ENCODE data around the gene WDR43. TPM values are rescaled to one million over a fixed set of nuclear protein-coding genes. Genes with fewer than 3 reads are reported as not detected.

The WDR43 gene
- total RNA-seq, 1 experiment from 2014 or later = 86.5 TPM

DNA sequence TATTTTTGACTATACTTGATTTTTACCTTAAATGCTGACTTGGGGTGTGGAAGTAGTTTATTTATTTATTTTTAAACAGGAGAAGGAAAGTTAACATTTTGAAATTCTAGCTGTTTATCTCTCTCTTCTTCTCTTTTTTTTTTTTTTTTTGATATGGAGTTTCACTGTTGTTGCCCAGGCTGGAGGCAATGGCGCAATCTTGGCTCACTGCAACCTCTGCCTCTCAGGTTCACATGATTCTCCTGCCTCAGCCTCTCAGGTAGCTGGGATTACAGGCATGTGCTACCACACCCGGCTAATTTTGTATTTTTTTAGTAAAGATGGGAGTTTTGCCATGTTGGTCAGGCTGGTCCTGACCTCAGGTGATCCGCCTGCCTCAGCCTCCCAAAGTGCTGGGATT, 11.1 kb downstream of the WDR43 start:
- in situ Hi-C loops (cut with HindIII; ENCODE audit: low pct_unique_long_range_greater_than_20kb, low sequenced_read_pairs) = no loop called here
- Histone ChIP-seq H3K27ac (ENCODE audit: low read length) (no peak overlapping the region), H3K9me3 (ENCODE audit: control insufficient read depth, insufficient read depth, low read depth, low read length) (no peaks in the 10 kb centered on the region), H3K36me3 (ENCODE audit: control insufficient read depth, insufficient read depth, low read length) (peaks cover 50% of the 10 kb centered on the region), H3K4me1 (ENCODE audit: control insufficient read depth, insufficient read depth, low read length) (peaks cover 2% of the 10 kb centered on the region; the same call in 1 of the 2 replicates), H3K4me3 (ENCODE audit: low read depth in 2 of 2, low read length in 2 of 2) (no peak overlapping the region), H3K27me3 (ENCODE audit: control insufficient read depth, insufficient read depth, low read length) (no peaks in the 10 kb centered on the region)
- BruUV-seq (replicated peaks) = no TSS peak
- no peak for ATAC-seq
- DNase-seq (ENCODE audit: low read depth, low spot score) = no peak
- ChIA-PET POLR2A (interaction anchor here (0.7 kb wide), 1 partner anchor 35 kb away, joined by 4 read pairs; no protein-coding TSS in a partner anchor), CTCF (no interaction called here)
- intact Hi-C loops (cut with micrococcal nuclease; ENCODE audit: unreplicated experiment) = no loop called here
- TF ChIP-seq REST (IDR thresholded peaks at IDR 0.05; ENCODE audit: insufficient read depth in 1 of 2, low read depth in 2 of 2, low read length in 1 of 2) (no peak), POLR2AphosphoS5 (IDR thresholded peaks at IDR 0.05; ENCODE audit: low read depth, low read length) (no peak), TCF7L2 (IDR thresholded peaks at IDR 0.05; ENCODE audit: low read depth, low read length) (no peak)

- no peak overlapping the region for H3K27ac ChIP-seq (ENCODE audit: low read length)
- ATAC-seq (no peak), DNase-seq (ENCODE audit: low read depth, low spot score) (no peak)
- BruUV-seq (replicated peaks) = TSS peak; percentile 1
- POLR2A ChIA-PET = no interaction called here
- in situ Hi-C loops (cut with HindIII; ENCODE audit: low pct_unique_long_range_greater_than_20kb, low sequenced_read_pairs) = no loop called here
- CTCF ChIA-PET = no interaction called here
- H3K36me3 ChIP-seq (ENCODE audit: control insufficient read depth, insufficient read depth, low read length) = peaks cover 50% of the 10 kb centered on the region
- no peak for TF ChIP-seq REST (IDR thresholded peaks at IDR 0.05; ENCODE audit: insufficient read depth in 1 of 2, low read depth in 2 of 2, low read length in 1 of 2)
- no peak for TF ChIP-seq POLR2AphosphoS5 (IDR thresholded peaks at IDR 0.05; ENCODE audit: low read depth, low read length)
- TF ChIP-seq CTCF (IDR thresholded peaks at IDR 0.05) = no peak
- TF ChIP-seq SIN3A (IDR thresholded peaks at IDR 0.05; ENCODE audit: borderline replicate concordance, insufficient read depth, low read depth, low read length) = no peak
- no peak for TF ChIP-seq TCF7L2 (IDR thresholded peaks at IDR 0.05; ENCODE audit: low read depth, low read length)
- no peak overlapping the region for H3K4me3 ChIP-seq (ENCODE audit: low read depth in 2 of 2, low read length in 2 of 2)
- no peaks in the 10 kb centered on the region for H3K27me3 ChIP-seq (ENCODE audit: control insufficient read depth, insufficient read depth, low read length)
- intact Hi-C loops (cut with micrococcal nuclease; ENCODE audit: unreplicated experiment) = no loop called here
- H3K4me1 ChIP-seq (ENCODE audit: control insufficient read depth, insufficient read depth, low read length) = peaks cover 2% of the 10 kb centered on the region; the same call in 1 of the 2 replicates
- no peaks in the 10 kb centered on the region for H3K9me3 ChIP-seq (ENCODE audit: control insufficient read depth, insufficient read depth, low read depth, low read length)
Observed at GRCh38 chr2:28906376-28906775, 11.9 kb downstream of the WDR43 start.
